ENCODE results near the gene CD101.

CD101 gene

GRCh38 chr1:116987256-116987555 lies 14.4 kb upstream of the CD101 start:
- no peak for DNase-seq

- no peak for DNase-seq
These were observed 13.3 kb upstream of the CD101 start for GRCh38 chr1:116988248-116988647.

GRCh38 chr1:116988908-116989307 lies 12.7 kb upstream of the CD101 start:
- DNase-seq: no peak

GRCh38 chr1:116989835-116990234 lies 11.7 kb upstream of the CD101 start:
- DNase-seq: no peak

GRCh38 chr1:116990612-116991151 lies 10.9 kb upstream of the CD101 start:
- DNase-seq: no peak

GRCh38 chr1:116991171-116991845 lies 10.3 kb upstream of the CD101 start:
- no peak for DNase-seq

- DNase-seq: no peak
These were observed 9.6 kb upstream of the CD101 start for GRCh38 chr1:116991918-116992317.

- no peak for DNase-seq
These were observed 8.3 kb upstream of the CD101 start for GRCh38 chr1:116993286-116993685.

- no peak for DNase-seq
These were observed 7.1 kb upstream of the CD101 start for GRCh38 chr1:116994411-116994810.

- DNase-seq: no peak
These were observed 4.5 kb upstream of the CD101 start for GRCh38 chr1:116997066-116997465.

- no peak for DNase-seq
These were observed 3.9 kb upstream of the CD101 start for GRCh38 chr1:116997636-116998035.

- no peak for DNase-seq
These were observed 2.0 kb upstream of the CD101 start for GRCh38 chr1:116999596-116999995.

GRCh38 chr1:117000142-117000541 lies 1.4 kb upstream of the CD101 start:
- DNase-seq: no peak

GRCh38 chr1:117003223-117003875 lies 1.8 kb downstream of the CD101 start:
- peak; percentile 24 for DNase-seq

- no peak for DNase-seq
These were observed 6.1 kb downstream of the CD101 start for GRCh38 chr1:117007719-117008013.

- no peak for DNase-seq
These were observed 7.1 kb downstream of the CD101 start for GRCh38 chr1:117008656-117009055.

- DNase-seq: peak; percentile 23
These were observed 7.6 kb downstream of the CD101 start for GRCh38 chr1:117009132-117009531.

GRCh38 chr1:117010310-117010969 lies 8.9 kb downstream of the CD101 start:
- no peak for DNase-seq

- no peak for DNase-seq
These were observed 9.8 kb downstream of the CD101 start for GRCh38 chr1:117011334-117011733.

GRCh38 chr1:117013309-117013858 lies 11.8 kb downstream of the CD101 start:
- no peak for DNase-seq

GRCh38 chr1:117014209-117014608 lies 12.6 kb downstream of the CD101 start:
- DNase-seq: no peak

GRCh38 chr1:117015724-117016123 lies 14.2 kb downstream of the CD101 start:
- no peak for DNase-seq

- no peak for DNase-seq
These were observed 15.5 kb downstream of the CD101 start for GRCh38 chr1:117017062-117017461.

- no peak for DNase-seq
These were observed 16.1 kb downstream of the CD101 start for GRCh38 chr1:117017648-117018047.

Measured in GDM1 (cell line).